PC-3 (cell line): ENCODE measurements around the gene RAB5IF.

Experiments
- CTCF ChIP-seq: fragments of 300-600 bp; sonication (generic); conservative IDR thresholded peaks from 2 replicates; pipeline ENCODE4 v1.5.1; 2017; ENCODE audit warnings: antibody characterized with exemption, low read depth, mild to moderate bottlenecking, low read length
- EZH2 ChIP-seq: fragments of 300-600 bp; sonication (generic); IDR thresholded peaks from one replicate; pipeline ENCODE4 v1.6.1; 2017; ENCODE audit warnings: antibody characterized with exemption, mild to moderate bottlenecking, low read length; ENCODE audit not compliant: unreplicated experiment
- EZH2phosphoT487 ChIP-seq: fragments of 300-600 bp; sonication (generic); IDR thresholded peaks from 2 replicates; pipeline ENCODE4 v1.6.1; 2018; ENCODE audit warnings: mild to moderate bottlenecking, antibody characterized with exemption, low read length, borderline replicate concordance

DNA sequence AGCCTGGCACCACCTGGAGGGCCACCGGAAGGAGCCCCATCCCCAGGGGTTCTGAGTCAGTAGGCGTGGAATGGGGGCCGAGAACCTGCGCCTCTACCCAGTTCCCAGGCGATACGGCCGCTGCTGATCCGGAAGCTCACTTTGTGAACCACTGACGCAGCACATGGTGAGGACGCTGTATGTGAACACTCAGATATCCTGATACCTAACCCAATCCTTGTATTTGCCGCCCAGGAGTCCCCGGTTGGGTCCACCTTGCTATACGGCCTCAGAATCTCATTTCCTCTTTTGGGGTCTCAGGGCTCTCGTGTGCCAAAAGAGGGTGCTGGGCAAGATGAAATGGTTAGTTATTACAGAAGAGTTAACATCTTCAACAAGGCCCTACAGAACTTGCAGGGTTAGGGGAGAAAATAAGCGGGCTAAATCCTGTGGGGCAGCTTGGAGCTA, 604 bp upstream of the RAB5IF start:
- TF ChIP-seq CTCF: no peak
- TF ChIP-seq EZH2: no peak
- TF ChIP-seq EZH2phosphoT487: no peak
